K562 (cell line): Measurements from ENCODE around the gene CDK11B.
"Not testable (repeated sequence)": the region's sequence is repeated elsewhere in the genome, so short reads cannot be mapped to it uniquely, and the experiment has no call there.

Source experiments
- CCNT2 ChIP-seq: IDR thresholded peaks from 2 replicates; pipeline ENCODE4 v1.6.1; 2011; ENCODE audit warnings: borderline replicate concordance, low read depth, mild to moderate bottlenecking, moderate library complexity, mixed read lengths, low read length; ENCODE audit not compliant: insufficient read length; ENCODE audit errors: extremely low read depth
- CTCF ChIP-seq, 3 experiments: IDR thresholded peaks in 2 of 3; conservative IDR thresholded peaks in 1 of 3; 2 replicates each; pipeline ENCODE4 v1.5.1; 2011 to 2012; ENCODE audit warnings: low read length in 3 of 3, mild to moderate bottlenecking in 3 of 3, control low read depth in 2 of 3, improper control_type of control experiment in 1 of 3, inconsistent platforms in 1 of 3, low read depth in 1 of 3, mixed read lengths in 1 of 3, moderate library complexity in 1 of 3; ENCODE audit not compliant: insufficient read depth in 2 of 3
- FOXJ3 ChIP-seq: sonication (generic); formaldehyde crosslinking; IDR thresholded peaks from 2 replicates; pipeline ENCODE4 v1.4.0; 2020; ENCODE audit warnings: mild to moderate bottlenecking, missing genetic modification reagents
- JUND ChIP-seq, 2 experiments: IDR thresholded peaks; 2 replicates in 1 of 2; 3 replicates in 1 of 2; pipeline ENCODE4 v1.6.1; 2011; ENCODE audit warnings: borderline replicate concordance in 2 of 2, low read depth in 2 of 2, low read length in 2 of 2, improper control_type of control experiment in 1 of 2, missing biosample characterization in 1 of 2, missing genetic modification characterization in 1 of 2, missing genetic modification reagents in 1 of 2
- NELFE ChIP-seq: IDR thresholded peaks from 2 replicates; pipeline ENCODE4 v1.6.1; 2011; ENCODE audit warnings: mild to moderate bottlenecking; ENCODE audit not compliant: insufficient read depth, insufficient read length
- PHF8 ChIP-seq: fragments of 200-600 bp; sonication (generic); IDR thresholded peaks from 2 replicates; pipeline ENCODE4 v1.6.1; 2012; ENCODE audit warnings: mixed run types, mild to moderate bottlenecking, inconsistent platforms, low read length, moderate library complexity, borderline replicate concordance
- POLR3A ChIP-seq: IDR thresholded peaks from 2 replicates; pipeline ENCODE4 v1.6.1; 2011; ENCODE audit warnings: borderline replicate concordance, mild to moderate bottlenecking, moderate library complexity; ENCODE audit not compliant: insufficient read length, insufficient read depth; ENCODE audit errors: extremely low read depth
- SP1 ChIP-seq: sonication (generic); formaldehyde crosslinking; IDR thresholded peaks from 2 replicates; pipeline ENCODE4 v1.8.1; 2022; ENCODE audit warnings: mild to moderate bottlenecking, missing genetic modification reagents
- ZNF24 ChIP-seq: fragments of 450-650 bp; IDR thresholded peaks from 2 replicates; pipeline ENCODE4 v1.6.1; 2016
- ZNF274 ChIP-seq: IDR thresholded peaks from 2 replicates; pipeline ENCODE4 v1.6.1; 2011; ENCODE audit warnings: low read depth, mild to moderate bottlenecking, low read length, moderate library complexity, borderline replicate concordance
- TF ChIP-seq, protein P1 (sequence below): fragments of 250-450 bp; sonication (Bioruptor Pico); IDR thresholded peaks from 2 replicates; pipeline ENCODE4 v1.5.0; 2021
- TF ChIP-seq, protein P2 (sequence below): sonication (generic); formaldehyde crosslinking; IDR thresholded peaks from 2 replicates; pipeline ENCODE4 v1.8.1; 2023; ENCODE audit warnings: mild to moderate bottlenecking, missing genetic modification reagents

DNA sequence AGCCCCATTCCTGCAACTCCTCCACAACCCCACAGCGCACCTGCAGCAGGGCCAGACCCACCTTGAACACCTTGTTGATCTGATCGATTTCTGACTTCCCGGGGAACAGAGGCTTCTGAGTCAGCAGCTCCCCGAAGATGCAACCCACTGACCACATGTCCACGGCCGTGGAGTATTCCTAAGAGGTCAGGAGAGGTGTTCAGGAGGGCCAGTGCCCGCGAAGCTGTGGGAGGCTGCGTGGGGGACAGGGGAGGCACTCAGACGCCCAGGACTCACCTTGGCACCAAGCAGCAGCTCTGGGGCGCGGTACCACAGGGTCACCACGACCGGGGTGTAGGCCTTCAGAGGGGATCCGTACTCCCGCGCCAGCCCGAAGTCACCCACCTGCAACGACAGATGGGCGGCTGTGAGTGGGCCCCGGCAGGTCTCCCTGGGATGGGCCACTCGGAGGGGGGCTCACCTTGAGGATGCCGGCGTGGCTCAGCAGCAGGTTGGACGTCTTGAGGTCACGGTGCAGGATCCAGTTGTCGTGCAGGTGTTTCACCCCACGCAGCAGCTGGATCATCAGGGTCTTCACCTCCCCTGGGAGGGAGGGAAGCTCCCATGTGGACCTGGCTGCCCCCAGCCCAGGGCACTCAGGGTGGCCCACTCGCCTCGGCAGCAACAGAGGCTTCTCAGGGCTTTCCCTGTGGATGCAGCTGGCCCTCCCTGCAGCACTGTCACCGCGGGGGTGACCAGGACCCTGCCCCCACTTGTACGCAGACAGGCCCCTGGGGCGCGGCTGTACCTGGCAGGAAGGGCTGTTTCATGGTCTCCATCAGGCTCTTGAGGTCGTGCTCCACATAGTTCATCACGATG is 22.0 kb downstream of the CDK11B start:
- not testable (repeated sequence) for TF ChIP-seq SP1; CTCF (IDR thresholded peaks at IDR 0.05 in 2 of 3, conservative IDR thresholded peaks at IDR 0.05 in 1 of 3; ENCODE audit: insufficient read depth in 2 of 3, low read depth in 1 of 3, low read length in 3 of 3); CCNT2; NELFE; JUND (IDR thresholded peaks at IDR 0.05; ENCODE audit: borderline replicate concordance, low read depth, low read length); JUND (tag; IDR thresholded peaks at IDR 0.05; ENCODE audit: borderline replicate concordance, low read depth, low read length); POLR3A; FOXJ3 (CRISPR knock-in tag); PHF8; ZNF24; ZNF274
- TF ChIP-seq, protein P1, sequence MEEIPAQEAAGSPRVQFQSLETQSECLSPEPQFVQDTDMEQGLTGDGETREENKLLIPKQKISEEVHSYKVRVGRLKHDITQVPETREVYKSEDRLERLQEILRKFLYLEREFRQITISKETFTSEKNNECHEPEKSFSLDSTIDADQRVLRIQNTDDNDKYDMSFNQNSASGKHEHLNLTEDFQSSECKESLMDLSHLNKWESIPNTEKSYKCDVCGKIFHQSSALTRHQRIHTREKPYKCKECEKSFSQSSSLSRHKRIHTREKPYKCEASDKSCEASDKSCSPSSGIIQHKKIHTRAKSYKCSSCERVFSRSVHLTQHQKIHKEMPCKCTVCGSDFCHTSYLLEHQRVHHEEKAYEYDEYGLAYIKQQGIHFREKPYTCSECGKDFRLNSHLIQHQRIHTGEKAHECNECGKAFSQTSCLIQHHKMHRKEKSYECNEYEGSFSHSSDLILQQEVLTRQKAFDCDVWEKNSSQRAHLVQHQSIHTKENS (CRISPR knock-in tag) = not testable (repeated sequence)
- TF ChIP-seq, protein P2, sequence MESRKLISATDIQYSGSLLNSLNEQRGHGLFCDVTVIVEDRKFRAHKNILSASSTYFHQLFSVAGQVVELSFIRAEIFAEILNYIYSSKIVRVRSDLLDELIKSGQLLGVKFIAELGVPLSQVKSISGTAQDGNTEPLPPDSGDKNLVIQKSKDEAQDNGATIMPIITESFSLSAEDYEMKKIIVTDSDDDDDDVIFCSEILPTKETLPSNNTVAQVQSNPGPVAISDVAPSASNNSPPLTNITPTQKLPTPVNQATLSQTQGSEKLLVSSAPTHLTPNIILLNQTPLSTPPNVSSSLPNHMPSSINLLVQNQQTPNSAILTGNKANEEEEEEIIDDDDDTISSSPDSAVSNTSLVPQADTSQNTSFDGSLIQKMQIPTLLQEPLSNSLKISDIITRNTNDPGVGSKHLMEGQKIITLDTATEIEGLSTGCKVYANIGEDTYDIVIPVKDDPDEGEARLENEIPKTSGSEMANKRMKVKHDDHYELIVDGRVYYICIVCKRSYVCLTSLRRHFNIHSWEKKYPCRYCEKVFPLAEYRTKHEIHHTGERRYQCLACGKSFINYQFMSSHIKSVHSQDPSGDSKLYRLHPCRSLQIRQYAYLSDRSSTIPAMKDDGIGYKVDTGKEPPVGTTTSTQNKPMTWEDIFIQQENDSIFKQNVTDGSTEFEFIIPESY (CRISPR knock-in tag) = not testable (repeated sequence)
